Muscle layer of colon (tissue), 2 donors: Measurements from ENCODE around the gene RIPOR1.
"Not testable (repeated sequence)": the region's sequence is repeated elsewhere in the genome, so short reads cannot be mapped to it uniquely, and the experiment has no call there.

Experiments used
- H3K27ac ChIP-seq: one replicate; pipeline ENCODE4 v1.7.0; 2013; ENCODE audit warnings: low read depth, mild to moderate bottlenecking, low read length, moderate library complexity
- H3K27me3 ChIP-seq, 2 donors: one replicate each; pipeline ENCODE4 v1.7.0; 2013; ENCODE audit warnings: low read length in 2 of 2, mild to moderate bottlenecking in 2 of 2; ENCODE audit not compliant: insufficient read depth in 2 of 2, control insufficient read depth in 1 of 2
- H3K36me3 ChIP-seq: one replicate; pipeline ENCODE4 v1.7.0; 2013; ENCODE audit warnings: mild to moderate bottlenecking, low read length; ENCODE audit not compliant: insufficient read depth
- H3K4me1 ChIP-seq: one replicate; pipeline ENCODE4 v1.7.0; 2013; ENCODE audit warnings: mild to moderate bottlenecking, low read length; ENCODE audit not compliant: insufficient read depth
- H3K4me3 ChIP-seq, 2 donors: one replicate each; pipeline ENCODE4 v1.7.0; 2013; ENCODE audit warnings: low read length in 2 of 2, low read depth in 1 of 2, mild to moderate bottlenecking in 1 of 2, moderate library complexity in 1 of 2
- H3K9ac ChIP-seq: one replicate; pipeline ENCODE4 v1.7.0; 2013; ENCODE audit warnings: low read length
- H3K9me3 ChIP-seq: one replicate; pipeline ENCODE4 v1.7.0; 2013; ENCODE audit warnings: mild to moderate bottlenecking, low read length
- donor health status: abdominal sarcoma.
- donor health status: Adenocarcinoma of cecum.

RIPOR1 gene

GRCh38 chr16:67489401-67490083 lies 39.1 kb upstream of the RIPOR1 start:
- H3K4me1 ChIP-seq: peaks cover 32% of the 10 kb centered on the region
- no peak overlapping the region for H3K4me3 ChIP-seq
- peak overlapping the region; percentile 44 for H3K9ac ChIP-seq
- peak overlapping the region; percentile 95 for H3K27ac ChIP-seq
- H3K9me3 ChIP-seq: no peaks in the 10 kb centered on the region
- H3K27me3 ChIP-seq: no peaks in the 10 kb centered on the region
- peaks cover 22% of the 10 kb centered on the region for H3K36me3 ChIP-seq

GRCh38 chr16:67490335-67491096 lies 38.1 kb upstream of the RIPOR1 start:
- H3K4me3 ChIP-seq: no peak overlapping the region
- no peak overlapping the region for H3K9ac ChIP-seq
- H3K36me3 ChIP-seq: peaks cover 15% of the 10 kb centered on the region
- H3K4me1 ChIP-seq: peaks cover 32% of the 10 kb centered on the region
- no peaks in the 10 kb centered on the region for H3K27me3 ChIP-seq
- no peaks in the 10 kb centered on the region for H3K9me3 ChIP-seq
- peak overlapping the region; percentile 95 for H3K27ac ChIP-seq

GRCh38 chr16:67499106-67499505 lies 29.5 kb upstream of the RIPOR1 start:
- no peak overlapping the region for H3K9ac ChIP-seq
- no peaks in the 10 kb centered on the region for H3K36me3 ChIP-seq
- no peak overlapping the region for H3K27ac ChIP-seq
- peaks cover 4% of the 10 kb centered on the region for H3K4me1 ChIP-seq
- H3K27me3 ChIP-seq: no peaks in the 10 kb centered on the region
- H3K9me3 ChIP-seq: no peaks in the 10 kb centered on the region
- H3K4me3 ChIP-seq: no peak overlapping the region

- Histone ChIP-seq H3K9me3 (no peaks in the 10 kb centered on the region), H3K36me3 (no peaks in the 10 kb centered on the region), H3K4me3 (no peak overlapping the region), H3K27me3 (no peaks in the 10 kb centered on the region), H3K27ac (no peak overlapping the region), H3K4me1 (no peaks in the 10 kb centered on the region), H3K9ac (no peak overlapping the region)
Observed at GRCh38 chr16:67504031-67505021, 24.3 kb upstream of the RIPOR1 start.

- Histone ChIP-seq H3K4me1 (no peaks in the 10 kb centered on the region), H3K4me3 (no peak overlapping the region), H3K36me3 (no peaks in the 10 kb centered on the region), H3K9ac (no peak overlapping the region), H3K27me3 (no peaks in the 10 kb centered on the region), H3K27ac (no peak overlapping the region), H3K9me3 (no peaks in the 10 kb centered on the region)
Observed at GRCh38 chr16:67506468-67506867, 22.2 kb upstream of the RIPOR1 start.

GRCh38 chr16:67509016-67509415 lies 19.6 kb upstream of the RIPOR1 start:
- H3K4me3 ChIP-seq: no peak overlapping the region
- H3K27me3 ChIP-seq: no peaks in the 10 kb centered on the region
- no peaks in the 10 kb centered on the region for H3K36me3 ChIP-seq
- H3K9me3 ChIP-seq: no peaks in the 10 kb centered on the region
- no peaks in the 10 kb centered on the region for H3K4me1 ChIP-seq
- H3K9ac ChIP-seq: no peak overlapping the region
- no peak overlapping the region for H3K27ac ChIP-seq

- H3K4me1 ChIP-seq, H3K27me3 ChIP-seq, H3K4me3 ChIP-seq, H3K36me3 ChIP-seq, H3K9ac ChIP-seq, H3K9me3 ChIP-seq, H3K27ac ChIP-seq: not testable (repeated sequence)
Observed at GRCh38 chr16:67513892-67514291, 14.7 kb upstream of the RIPOR1 start.

- Histone ChIP-seq H3K27ac (no peak overlapping the region), H3K4me1 (peaks cover 9% of the 10 kb centered on the region), H3K9ac (no peak overlapping the region), H3K4me3 (no peak overlapping the region), H3K36me3 (no peaks in the 10 kb centered on the region), H3K9me3 (no peaks in the 10 kb centered on the region), H3K27me3 (no peaks in the 10 kb centered on the region)
Observed at GRCh38 chr16:67514382-67514828, 14.2 kb upstream of the RIPOR1 start.

- Histone ChIP-seq H3K9me3 (no peaks in the 10 kb centered on the region), H3K27me3 (no peaks in the 10 kb centered on the region), H3K4me3 (no peak overlapping the region), H3K4me1 (peaks cover 9% of the 10 kb centered on the region), H3K9ac (no peak overlapping the region), H3K27ac (peak overlapping the region; percentile 48), H3K36me3 (no peaks in the 10 kb centered on the region)
Observed at GRCh38 chr16:67516296-67517154, 12.1 kb upstream of the RIPOR1 start.

- Histone ChIP-seq H3K36me3 (no peaks in the 10 kb centered on the region), H3K27me3 (no peaks in the 10 kb centered on the region), H3K9ac (no peak overlapping the region), H3K4me1 (peaks cover 9% of the 10 kb centered on the region), H3K4me3 (no peak overlapping the region), H3K9me3 (no peaks in the 10 kb centered on the region), H3K27ac (peak overlapping the region; percentile 48)
Observed at GRCh38 chr16:67517155-67517445, 11.5 kb upstream of the RIPOR1 start.
